GM21515 (cell line): ENCODE results near the gene ITGA11.

Experiments used
- ATAC-seq: cut with Tn5 transposase; IDR thresholded peaks from one replicate; pipeline ENCODE4 v1.9.1; 2021; ENCODE audit not compliant: unreplicated experiment

ITGA11 gene

GRCh38 chr15:68447209-68447608 is 15.2 kb upstream of the ITGA11 start:
- ATAC-seq = no peak

GRCh38 chr15:68445351-68445750 is 13.4 kb upstream of the ITGA11 start:
- no peak for ATAC-seq

GRCh38 chr15:68444336-68444735 is 12.4 kb upstream of the ITGA11 start:
- ATAC-seq = no peak

GRCh38 chr15:68442903-68443302 is 10.9 kb upstream of the ITGA11 start:
- no peak for ATAC-seq

GRCh38 chr15:68442041-68442440 is 10.1 kb upstream of the ITGA11 start:
- no peak for ATAC-seq

GRCh38 chr15:68441045-68441743 is 9.2 kb upstream of the ITGA11 start:
- no peak for ATAC-seq

GRCh38 chr15:68440136-68440535 is 8.2 kb upstream of the ITGA11 start:
- ATAC-seq = no peak

- ATAC-seq = no peak
Measured at GRCh38 chr15:68439506-68439905, 7.5 kb upstream of the ITGA11 start.

GRCh38 chr15:68436680-68437079 is 4.7 kb upstream of the ITGA11 start:
- ATAC-seq = no peak

GRCh38 chr15:68435966-68436365 is 4.0 kb upstream of the ITGA11 start:
- no peak for ATAC-seq

GRCh38 chr15:68434021-68434420 is 2.1 kb upstream of the ITGA11 start:
- ATAC-seq = no peak

- ATAC-seq = no peak
Measured at GRCh38 chr15:68433551-68433950, 1.6 kb upstream of the ITGA11 start.

GRCh38 chr15:68432441-68433064 is 590 bp upstream of the ITGA11 start:
- ATAC-seq = no peak

GRCh38 chr15:68431037-68431791 is 749 bp downstream of the ITGA11 start:
- ATAC-seq = no peak

- ATAC-seq = no peak
Measured at GRCh38 chr15:68430471-68431036, 1.4 kb downstream of the ITGA11 start.

- no peak for ATAC-seq
Measured at GRCh38 chr15:68429691-68430470, 2.1 kb downstream of the ITGA11 start.

GRCh38 chr15:68428431-68428940 is 3.5 kb downstream of the ITGA11 start:
- no peak for ATAC-seq

- no peak for ATAC-seq
Measured at GRCh38 chr15:68427963-68428362, 4.0 kb downstream of the ITGA11 start.

- ATAC-seq = no peak
Measured at GRCh38 chr15:68427366-68427765, 4.6 kb downstream of the ITGA11 start.

- no peak for ATAC-seq
Measured at GRCh38 chr15:68426116-68426515, 5.8 kb downstream of the ITGA11 start.
